ENCODE measurements around the gene DLEC1. TPM values are rescaled to one million over a fixed set of nuclear protein-coding genes. Genes with fewer than 3 reads are reported as not detected.
A peak's percentile ranks its signal among the peaks of the same experiment; 100 is the strongest.

Gene DLEC1
- total and polyA plus RNA-seq, 9 of the 15 experiments (the other 6 are each of a cell fraction or from before 2014, with no cell fraction given): 0.07 to 0.08 TPM; not detected in 7

GRCh38 chr3:38117748-38118420 lies 78.9 kb downstream of the DLEC1 start (continued):
- TF ChIP-seq PTBP1 (IDR thresholded peaks at IDR 0.05; ENCODE audit: low read depth, low read length): 0 out of 2 replicates have a peak, but pooled peaks have one; percentile 24
- TF ChIP-seq, protein P1, sequence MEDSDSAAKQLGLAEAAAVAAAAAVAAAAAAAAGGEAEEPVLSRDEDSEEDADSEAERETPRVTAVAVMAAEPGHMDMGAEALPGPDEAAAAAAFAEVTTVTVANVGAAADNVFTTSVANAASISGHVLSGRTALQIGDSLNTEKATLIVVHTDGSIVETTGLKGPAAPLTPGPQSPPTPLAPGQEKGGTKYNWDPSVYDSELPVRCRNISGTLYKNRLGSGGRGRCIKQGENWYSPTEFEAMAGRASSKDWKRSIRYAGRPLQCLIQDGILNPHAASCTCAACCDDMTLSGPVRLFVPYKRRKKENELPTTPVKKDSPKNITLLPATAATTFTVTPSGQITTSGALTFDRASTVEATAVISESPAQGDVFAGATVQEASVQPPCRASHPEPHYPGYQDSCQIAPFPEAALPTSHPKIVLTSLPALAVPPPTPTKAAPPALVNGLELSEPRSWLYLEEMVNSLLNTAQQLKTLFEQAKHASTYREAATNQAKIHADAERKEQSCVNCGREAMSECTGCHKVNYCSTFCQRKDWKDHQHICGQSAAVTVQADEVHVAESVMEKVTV (CRISPR knock-in tag; IDR thresholded peaks at IDR 0.05): peak; percentile 76
- TF ChIP-seq SAP30 (IDR thresholded peaks at IDR 0.05; ENCODE audit: borderline replicate concordance, insufficient read depth, low read depth, low read length, poor library complexity, severe bottlenecking): no peak
- TF ChIP-seq GTF2F1 (IDR thresholded peaks at IDR 0.05; ENCODE audit: low read depth, low read length): 0 out of 2 replicates have a peak, but pooled peaks have one; percentile 8
- no peak for TF ChIP-seq NR4A1 (CRISPR knock-in tag; IDR thresholded peaks at IDR 0.05)
- TF ChIP-seq NR4A1 (tag; IDR thresholded peaks at IDR 0.05): no peak
- TF ChIP-seq, protein P2, sequence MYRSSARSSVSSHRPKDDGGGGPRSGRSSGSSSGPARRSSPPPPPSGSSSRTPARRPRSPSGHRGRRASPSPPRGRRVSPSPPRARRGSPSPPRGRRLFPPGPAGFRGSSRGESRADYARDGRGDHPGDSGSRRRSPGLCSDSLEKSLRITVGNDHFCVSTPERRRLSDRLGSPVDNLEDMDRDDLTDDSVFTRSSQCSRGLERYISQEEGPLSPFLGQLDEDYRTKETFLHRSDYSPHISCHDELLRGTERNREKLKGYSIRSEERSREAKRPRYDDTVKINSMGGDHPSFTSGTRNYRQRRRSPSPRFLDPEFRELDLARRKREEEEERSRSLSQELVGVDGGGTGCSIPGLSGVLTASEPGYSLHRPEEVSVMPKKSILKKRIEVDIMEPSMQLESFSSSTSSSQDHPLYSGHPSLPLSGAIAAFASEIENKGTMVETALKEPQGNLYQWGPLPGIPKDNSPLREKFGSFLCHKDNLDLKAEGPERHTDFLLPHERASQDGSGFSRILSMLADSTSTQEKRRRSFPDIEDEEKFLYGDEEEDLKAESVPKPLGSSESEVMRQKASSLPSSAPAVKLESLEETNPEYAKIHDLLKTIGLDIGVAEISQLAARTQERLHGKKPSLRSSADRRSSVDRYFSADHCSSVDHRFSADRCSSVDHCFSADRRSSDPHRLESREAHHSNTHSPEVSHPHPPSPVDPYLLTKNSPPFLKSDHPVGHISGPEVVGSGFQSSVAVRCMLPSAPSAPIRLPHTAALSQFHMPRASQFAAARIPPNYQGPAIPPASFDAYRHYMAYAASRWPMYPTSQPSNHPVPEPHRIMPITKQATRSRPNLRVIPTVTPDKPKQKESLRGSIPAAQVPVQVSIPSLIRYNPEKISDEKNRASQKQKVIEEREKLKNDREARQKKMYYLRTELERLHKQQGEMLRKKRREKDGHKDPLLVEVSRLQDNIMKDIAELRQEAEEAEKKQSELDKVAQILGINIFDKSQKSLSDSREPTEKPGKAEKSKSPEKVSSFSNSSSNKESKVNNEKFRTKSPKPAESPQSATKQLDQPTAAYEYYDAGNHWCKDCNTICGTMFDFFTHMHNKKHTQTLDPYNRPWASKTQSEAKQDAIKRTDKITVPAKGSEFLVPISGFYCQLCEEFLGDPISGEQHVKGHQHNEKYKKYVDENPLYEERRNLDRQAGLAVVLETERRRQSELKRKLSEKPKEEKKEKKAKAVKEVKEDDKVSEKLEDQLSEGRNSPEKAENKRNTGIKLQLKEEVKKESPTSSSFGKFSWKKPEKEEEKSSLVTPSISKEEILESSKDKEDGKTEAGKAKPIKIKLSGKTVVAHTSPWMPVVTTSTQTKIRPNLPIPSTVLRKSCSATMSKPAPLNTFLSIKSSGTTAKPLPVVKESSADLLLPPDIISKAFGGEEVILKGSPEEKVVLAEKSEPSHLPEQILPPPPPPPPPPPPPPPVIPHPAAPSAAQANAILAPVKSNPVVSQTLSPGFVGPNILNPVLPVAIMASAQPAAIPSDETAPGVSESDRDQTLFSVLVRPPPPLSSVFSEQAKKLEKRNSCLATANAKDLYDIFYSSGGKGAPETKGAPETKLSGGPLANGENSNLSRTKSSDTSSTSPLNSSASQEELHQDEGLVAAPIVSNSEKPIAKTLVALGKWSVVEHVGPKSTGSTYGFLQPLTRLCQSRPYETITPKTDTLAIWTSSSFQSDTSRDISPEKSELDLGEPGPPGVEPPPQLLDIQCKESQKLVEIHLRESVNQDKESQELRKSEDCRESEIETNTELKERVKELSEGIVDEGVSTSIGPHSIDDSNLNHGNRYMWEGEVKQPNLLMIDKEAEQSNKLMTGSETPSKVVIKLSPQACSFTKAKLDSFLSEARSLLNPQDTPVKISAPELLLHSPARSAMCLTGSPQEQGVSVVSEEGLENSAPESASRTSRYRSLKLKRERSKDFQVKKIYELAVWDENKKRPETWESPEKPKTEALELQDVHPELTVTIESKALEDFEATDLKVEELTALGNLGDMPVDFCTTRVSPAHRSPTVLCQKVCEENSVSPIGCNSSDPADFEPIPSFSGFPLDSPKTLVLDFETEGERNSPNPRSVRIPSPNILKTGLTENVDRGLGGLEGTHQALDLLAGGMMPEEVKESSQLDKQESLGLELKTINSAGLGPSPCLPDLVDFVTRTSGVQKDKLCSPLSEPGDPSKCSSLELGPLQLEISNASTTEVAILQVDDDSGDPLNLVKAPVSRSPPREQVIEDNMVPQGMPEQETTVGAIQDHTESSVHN (IDR thresholded peaks at IDR 0.05; ENCODE audit: borderline replicate concordance in 1 of 2, low read depth in 1 of 2): no peak
- TF ChIP-seq RNF2 (IDR thresholded peaks at IDR 0.05): no peak
- TF ChIP-seq ESRRA (IDR thresholded peaks at IDR 0.05; ENCODE audit: borderline replicate concordance, low read depth): no peak
- no peak for TF ChIP-seq KDM4B (IDR thresholded peaks at IDR 0.05; ENCODE audit: borderline replicate concordance in 2 of 2, low read depth in 1 of 2)
- TF ChIP-seq PBX2 (CRISPR knock-in tag; IDR thresholded peaks at IDR 0.05; ENCODE audit: low read depth): no peak
- no peak for TF ChIP-seq PBX2 (tag; conservative IDR thresholded peaks at IDR 0.05; ENCODE audit: low read depth)
- no peak for TF ChIP-seq DPF2 (IDR thresholded peaks at IDR 0.05)
- TF ChIP-seq ELF2 (CRISPR knock-in tag; IDR thresholded peaks at IDR 0.05): no peak
- TF ChIP-seq HDGF (IDR thresholded peaks at IDR 0.05): peak; percentile 76
- no peak for TF ChIP-seq MCM5 (IDR thresholded peaks at IDR 0.05; ENCODE audit: low read depth)
